Endothelial cell of umbilical vein (primary cell): ENCODE results near the gene SIPA1L3. TPM values are rescaled to one million over a fixed set of nuclear protein-coding genes. Genes with fewer than 3 reads are reported as not detected.

Experiments
- BruUV-seq: library from RNA; stranded (reverse); fragments of 400-500 nt; replicated peaks from 2 replicates; lab custom pipeline; 2021; lab: Mats Ljungman, UMichigan
- CTCF ChIA-PET: fragments of 300-600, 350-600 bp; sonication (Branson Sonifier 250); formaldehyde crosslinking; loops from one replicate; lab custom pipeline; 2021; ENCODE audit warnings: antibody characterized with exemption, inconsistent platforms; lab: Charles Lee
- POLR2A ChIA-PET: fragments of 300-600, 350-600 bp; sonication (Branson Sonifier 250); formaldehyde crosslinking; loops from one replicate; lab custom pipeline; 2021; ENCODE audit warnings: antibody characterized with exemption, inconsistent platforms; lab: Charles Lee
- DNase-seq: peaks from one replicate; pipeline ENCODE4 v3.0.0-alpha.2; 2011; ENCODE audit warnings: low read depth, low spot score
- FAIRE-seq: peaks from 2 replicates; lab custom pipeline; 2011; peaks lifted over from hg19 to GRCh38; lab: Jason Lieb, UNC
- H2AFZ ChIP-seq: 2 replicates; pipeline ENCODE4 v1.6.0; 2012; ENCODE audit warnings: low read depth, low read length, control low read depth, inconsistent platforms
- H3K27ac ChIP-seq: 2 replicates; pipeline ENCODE4 v1.5.1; 2011; ENCODE audit warnings: low read depth, mild to moderate bottlenecking, control low read depth, low read length, moderate library complexity; ENCODE audit not compliant: insufficient read depth
- H3K27me3 ChIP-seq, 2 experiments: 2 replicates each; pipeline versions ENCODE4 v1.6.0 to v1.6.1; 2011; ENCODE audit warnings: low read length in 2 of 2, mixed read lengths in 1 of 2; ENCODE audit not compliant: control insufficient read depth in 2 of 2, insufficient read depth in 2 of 2
- H3K36me3 ChIP-seq, 2 experiments: 2 replicates in 1 of 2; 3 replicates in 1 of 2; pipeline ENCODE4 v1.5.1; 2011; ENCODE audit warnings: low read length in 2 of 2, mild to moderate bottlenecking in 1 of 2, moderate library complexity in 1 of 2; ENCODE audit not compliant: control insufficient read depth in 2 of 2, insufficient read depth in 2 of 2; ENCODE audit errors: extremely low read depth in 1 of 2
- H3K4me1 ChIP-seq: 3 replicates; pipeline ENCODE4 v1.5.1; 2011; ENCODE audit warnings: mild to moderate bottlenecking, low read length; ENCODE audit not compliant: control insufficient read depth, insufficient read depth; ENCODE audit errors: extremely low read depth
- H3K4me2 ChIP-seq: 2 replicates; pipeline ENCODE4 v1.6.1; 2011; ENCODE audit warnings: low read length, control low read depth, mixed read lengths; ENCODE audit not compliant: insufficient read depth
- H3K4me3 ChIP-seq, 3 experiments: fragments of 200-600 bp in 1 of 3; sonication (generic), shearing (Covaris generic) in 1 of 3; replicated peaks in 1 of 3; 2 replicates each; pipeline ENCODE4 v1.5.1; 2011 to 2016; ENCODE audit warnings: control low read depth in 3 of 3, low read length in 3 of 3, mild to moderate bottlenecking in 2 of 3, inconsistent platforms in 1 of 3, low read depth in 1 of 3, moderate library complexity in 1 of 3; ENCODE audit not compliant: insufficient read depth in 1 of 3
- H3K79me2 ChIP-seq: 2 replicates; pipeline ENCODE4 v1.6.0; 2012; ENCODE audit warnings: low read length, inconsistent platforms; ENCODE audit not compliant: control insufficient read depth, insufficient read depth
- H3K9ac ChIP-seq: replicated peaks from 2 replicates; pipeline ENCODE3; 2011; ENCODE audit warnings: low read length, control low read depth; ENCODE audit not compliant: insufficient read depth; ENCODE audit errors: extremely low read depth
- H3K9me1 ChIP-seq: replicated peaks from 3 replicates; pipeline ENCODE4 v1.6.0; 2011; ENCODE audit warnings: mild to moderate bottlenecking, low read length; ENCODE audit not compliant: control insufficient read depth, insufficient read depth; ENCODE audit errors: extremely low read depth
- H3K9me3 ChIP-seq: replicated peaks from 2 replicates; pipeline ENCODE4 v1.5.1; 2012; ENCODE audit warnings: low read length, inconsistent platforms; ENCODE audit not compliant: control insufficient read depth, insufficient read depth
- H4K20me1 ChIP-seq: replicated peaks from 2 replicates; pipeline ENCODE3; 2011; ENCODE audit warnings: mild to moderate bottlenecking, low read length; ENCODE audit not compliant: control insufficient read depth, insufficient read depth; ENCODE audit errors: extremely low read depth
- EZH2 ChIP-seq: IDR thresholded peaks from 2 replicates; pipeline ENCODE4 v1.6.1; 2012; ENCODE audit warnings: borderline replicate concordance, low read depth, mild to moderate bottlenecking, moderate library complexity, low read length, inconsistent platforms; ENCODE audit not compliant: severe bottlenecking
- FOS ChIP-seq: IDR thresholded peaks from 2 replicates; pipeline ENCODE4 v1.6.1; 2011; ENCODE audit warnings: mild to moderate bottlenecking, low read length, moderate library complexity, borderline replicate concordance; ENCODE audit not compliant: insufficient read depth
- GATA2 ChIP-seq: IDR thresholded peaks from 2 replicates; pipeline ENCODE4 v1.7.0; 2011; ENCODE audit warnings: low read depth, mild to moderate bottlenecking, moderate library complexity, mixed read lengths, low read length; ENCODE audit not compliant: insufficient read length, insufficient read depth
- JUN ChIP-seq: IDR thresholded peaks from 2 replicates; pipeline ENCODE4 v1.6.1; 2011; ENCODE audit warnings: borderline replicate concordance, low read depth; ENCODE audit not compliant: insufficient read length, insufficient read depth
- MYC ChIP-seq: IDR thresholded peaks from one replicate; pipeline ENCODE4 v1.6.1; 2011; ENCODE audit warnings: mild to moderate bottlenecking, low read depth, low read length
- POLR2A ChIP-seq: IDR thresholded peaks from 2 replicates; pipeline ENCODE4 v1.6.1; 2012; ENCODE audit warnings: low read depth, mild to moderate bottlenecking, control low read depth, low read length
- POLR2AphosphoS5 ChIP-seq: IDR thresholded peaks from 2 replicates; pipeline ENCODE4 v1.6.1; 2012; ENCODE audit warnings: low read depth, mild to moderate bottlenecking, control low read depth, low read length, moderate library complexity; ENCODE audit not compliant: insufficient read depth
- dilution Hi-C: fragments of 300-500 bp; cut with MboI; formaldehyde crosslinking; loops from one replicate; pipeline ENCODE4 v1.15.0; 2019; ENCODE audit warnings: low sequenced_read_pairs; ENCODE audit not compliant: extremely low pct_ligation_motif_present
- intact Hi-C: fragments of 100-400 bp; cut with micrococcal nuclease; formaldehyde crosslinking; loops from one replicate; pipeline ENCODE4 v1.10.0; 2022
- polyA plus RNA-seq, 4 experiments: library from polyadenylated mRNA; depleted of rRNA in 3 of 4; stranded (reverse) in 3 of 4; unstranded in 1 of 4; fragments of >200 nt; gene quantifications; 2 replicates each; pipeline versions ENCODE4 v1.2.1 to v1.2.3, GENCODE V29; 2011 to 2012; ENCODE audit warnings: missing spikeins in 1 of 4
- total RNA-seq: library from RNA; stranded (reverse); gene quantifications from 2 replicates; pipeline ENCODE4 v1.2.3, GENCODE V29; 2021
- TF ChIP-seq, protein P1 (sequence below): IDR thresholded peaks from 2 replicates; pipeline ENCODE4 v1.6.1; 2011; ENCODE audit not compliant: insufficient read depth, insufficient read length

Gene SIPA1L3
- total and polyA plus RNA-seq, 2 donors (not counting 3 experiments of a cell fraction or from before 2014, with no cell fraction given): 14.2 to 47.2 TPM

DNA sequence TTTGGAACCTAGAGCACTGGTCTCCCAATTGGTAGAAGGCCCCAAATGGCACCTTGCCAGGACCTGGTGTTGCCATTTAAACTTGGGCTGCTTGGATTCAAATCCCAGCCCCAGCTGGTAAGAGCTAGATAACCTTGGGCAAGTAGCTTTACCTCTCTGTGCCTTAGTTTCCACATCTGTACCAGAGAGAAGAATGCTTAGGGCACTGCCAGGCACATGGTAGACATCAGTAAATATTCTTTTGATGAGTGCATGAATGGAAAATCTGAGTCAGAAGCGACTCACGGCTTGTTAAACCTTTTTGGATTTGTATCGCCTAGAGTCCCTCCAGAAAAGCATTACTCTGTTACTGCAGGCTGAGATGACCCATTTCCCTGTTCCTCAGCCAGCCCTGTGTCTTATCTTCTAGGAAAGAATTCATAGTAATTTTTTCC lies 90.9 kb downstream of the SIPA1L3 start:
- Histone ChIP-seq H3K4me1 (peaks cover 40% of the 10 kb centered on the region), H3K4me3 (no peak overlapping the region), H2AFZ (no peak overlapping the region), H3K9me3 (no peaks in the 10 kb centered on the region), H3K4me2 (peak overlapping the region; percentile 19), H3K27me3 (no peaks in the 10 kb centered on the region), H3K36me3 (no peaks in the 10 kb centered on the region), H3K9ac (peak overlapping the region; percentile 73), H4K20me1 (no peaks in the 10 kb centered on the region), H3K9me1 (no peaks in the 10 kb centered on the region), H3K27ac (peak overlapping the region; percentile 93), H3K79me2 (peaks cover 7% of the 10 kb centered on the region)
- dilution Hi-C loops: no loop called here
- TF ChIP-seq MYC: no peak
- TF ChIP-seq POLR2A: no peak
- TF ChIP-seq GATA2: peak; percentile 64
- TF ChIP-seq EZH2: no peak
- peak; percentile 81 for TF ChIP-seq JUN
- TF ChIP-seq, protein P1, sequence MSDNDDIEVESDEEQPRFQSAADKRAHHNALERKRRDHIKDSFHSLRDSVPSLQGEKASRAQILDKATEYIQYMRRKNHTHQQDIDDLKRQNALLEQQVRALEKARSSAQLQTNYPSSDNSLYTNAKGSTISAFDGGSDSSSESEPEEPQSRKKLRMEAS: no peak
- TF ChIP-seq POLR2AphosphoS5: peak; percentile 14
- peak; percentile 96 for TF ChIP-seq FOS
- ChIA-PET POLR2A (no interaction called here), CTCF (interaction anchor here (1.6 to 2.0 kb wide), 5 partner anchors 20 to 96 kb away, joined by 4 to 8 read pairs (median 6); partner anchors contain the start of genes SIPA1L3 and WDR87)
- BruUV-seq: no TSS peak
- FAIRE-seq (peak; percentile 71), DNase-seq (peak; percentile 83)
- intact Hi-C loops: no loop called here
